HG03558 (cell line): ENCODE data around the gene EYS.

Experiments
- ATAC-seq: cut with Tn5 transposase; IDR thresholded peaks from one replicate; pipeline ENCODE4 v1.9.1; 2021; ENCODE audit warnings: moderate number of reproducible peaks; ENCODE audit not compliant: unreplicated experiment; ENCODE audit errors: extremely low read depth

EYS gene

DNA sequence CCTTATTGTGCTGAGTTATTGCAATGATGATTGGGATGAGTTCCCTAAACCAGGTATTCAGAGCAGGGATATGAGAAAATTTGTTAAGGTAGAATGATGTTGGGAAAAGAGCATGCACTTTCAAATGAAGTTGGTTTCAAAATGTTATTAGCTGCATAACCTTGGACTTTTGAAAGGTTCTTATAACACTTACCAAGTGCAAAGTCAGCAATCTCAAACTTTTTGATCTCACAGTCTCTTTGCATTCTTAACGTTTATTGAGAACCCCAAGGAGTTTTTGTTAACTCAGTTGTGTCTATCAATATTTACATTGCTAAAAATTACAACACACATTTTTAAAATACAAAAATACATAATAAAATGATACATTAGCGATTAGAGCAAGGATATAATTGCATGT is 1269.0 kb downstream of the EYS start:
- ATAC-seq = no peak

DNA sequence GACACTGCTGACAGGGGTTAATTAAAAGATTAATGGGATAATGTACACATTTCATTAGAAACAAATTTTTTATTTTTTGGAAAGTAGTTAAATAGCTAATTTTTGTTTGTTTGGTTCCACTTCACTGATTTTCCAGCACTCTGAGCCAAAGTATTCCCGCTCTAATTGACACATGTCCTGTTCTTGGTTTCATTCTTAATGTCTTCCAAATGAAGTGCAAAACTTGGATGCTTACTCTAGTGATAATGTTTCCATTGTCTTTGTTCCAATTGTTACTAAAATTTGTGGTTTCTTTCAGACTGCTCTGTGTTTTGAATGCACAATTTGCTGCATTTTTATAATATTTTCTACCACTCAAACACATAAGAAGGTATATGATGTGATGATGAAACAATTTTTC is 1277.1 kb downstream of the EYS start:
- no peak for ATAC-seq

DNA sequence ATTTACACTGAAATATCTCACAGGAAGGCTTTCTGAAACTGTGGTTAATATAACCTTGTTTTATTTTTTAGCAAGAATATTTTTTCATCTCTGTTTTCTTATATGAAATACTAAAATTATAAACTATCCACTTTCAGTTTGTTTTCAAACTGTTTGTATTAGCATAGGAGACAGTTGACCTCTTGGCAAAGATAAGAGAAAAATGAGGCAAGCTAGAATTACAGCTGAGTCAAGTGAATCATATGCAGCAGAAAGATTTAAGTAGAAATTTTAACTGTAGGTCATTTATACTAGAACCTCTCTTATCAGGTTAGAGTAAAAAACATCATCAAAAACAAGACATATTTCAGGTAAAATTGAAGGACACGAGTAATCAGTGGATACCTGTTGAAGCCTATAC is 1278.8 kb downstream of the EYS start:
- no peak for ATAC-seq

DNA sequence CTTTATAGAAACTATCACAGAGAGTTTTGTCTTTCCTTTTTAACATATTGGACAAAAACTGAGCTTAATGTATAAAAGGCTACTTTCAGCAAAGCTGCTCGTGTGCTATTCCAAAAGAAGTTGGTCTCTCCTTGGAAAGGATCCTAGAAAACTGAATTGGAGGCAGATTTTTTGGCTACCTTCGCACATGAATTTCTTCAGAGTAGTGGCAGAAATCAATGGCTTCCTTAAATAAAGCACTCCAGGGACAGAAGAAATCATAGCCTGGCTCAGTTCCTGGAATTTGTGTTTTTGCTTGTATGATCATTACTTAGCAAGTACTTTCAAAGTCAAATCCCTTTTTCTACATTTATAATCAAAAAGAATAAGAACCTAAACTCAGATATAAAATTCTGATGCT is 1291.1 kb downstream of the EYS start:
- ATAC-seq = no peak

DNA sequence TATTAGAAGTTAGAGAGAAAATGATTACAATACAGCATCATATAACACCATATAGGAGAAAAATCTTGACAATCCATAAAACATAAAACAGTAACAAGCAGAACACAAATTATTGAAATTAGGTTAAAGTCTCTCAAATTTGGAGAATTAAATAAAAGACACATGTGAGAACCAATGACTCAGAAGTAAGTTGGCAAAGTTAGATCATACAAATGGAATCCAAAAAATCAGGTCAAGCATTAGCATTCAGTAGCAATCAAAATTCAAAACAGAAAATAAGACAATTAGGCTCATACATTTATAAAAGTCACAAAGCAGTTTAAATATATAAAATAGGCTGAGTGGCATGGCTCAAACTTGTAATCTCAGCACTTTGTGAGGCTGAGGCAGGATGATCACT is 1295.8 kb downstream of the EYS start:
- no peak for ATAC-seq

DNA sequence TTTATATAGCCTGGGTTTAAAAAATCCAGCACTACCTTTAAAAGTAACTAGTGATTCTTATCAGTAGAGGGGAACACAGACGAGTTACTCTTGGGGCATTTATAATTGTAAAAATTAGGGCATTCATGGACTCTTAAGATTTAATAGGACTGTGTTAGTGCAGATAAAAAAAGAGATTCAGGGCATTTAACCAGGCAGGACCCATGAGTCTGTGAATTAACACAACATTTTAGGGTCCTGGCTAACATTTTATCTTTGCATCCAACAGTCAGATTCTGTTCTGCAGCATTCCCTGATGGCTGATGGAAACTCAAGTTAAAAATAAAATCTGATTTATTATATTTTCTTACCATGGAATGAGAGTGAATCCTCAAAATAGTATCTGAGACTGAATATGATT is 1297.1 kb downstream of the EYS start:
- ATAC-seq = no peak

DNA sequence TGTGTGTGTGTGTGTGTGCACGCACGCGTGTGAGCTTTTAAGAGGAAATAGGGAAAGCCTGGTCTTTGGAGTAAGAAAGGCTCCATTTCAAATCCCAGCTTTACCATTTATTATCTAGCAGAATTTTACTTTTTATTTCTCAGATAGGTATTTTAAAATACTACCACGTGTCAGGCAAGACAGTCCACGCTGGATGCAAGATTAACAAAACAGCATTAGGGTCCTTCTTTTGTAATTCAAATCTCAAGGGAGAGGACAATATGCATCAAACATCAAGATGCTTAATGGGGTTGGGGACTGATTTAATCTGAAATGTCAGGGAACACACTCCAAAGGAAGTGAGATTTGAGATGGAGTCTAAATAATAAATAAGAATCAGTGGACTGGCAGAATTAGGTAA is 1302.6 kb downstream of the EYS start:
- no peak for ATAC-seq

DNA sequence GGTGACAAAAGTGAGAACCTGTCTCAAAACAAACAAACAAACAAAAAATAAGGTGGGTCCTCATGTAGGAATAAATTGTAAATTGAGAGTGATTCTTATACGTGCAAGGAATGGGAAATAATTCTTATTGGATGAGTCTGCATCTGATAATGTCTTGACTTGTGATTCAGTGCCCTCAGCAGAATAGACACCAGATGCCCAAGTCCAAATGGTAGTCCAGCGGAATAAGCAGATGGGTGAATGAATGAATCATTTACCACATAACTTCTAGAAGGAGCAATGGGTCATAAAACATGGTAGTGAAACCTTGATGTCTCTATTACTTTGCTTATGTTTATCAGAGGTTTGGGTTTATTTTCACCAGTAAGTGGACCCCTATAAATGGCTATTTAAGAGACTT is 1323.7 kb downstream of the EYS start:
- ATAC-seq = no peak

DNA sequence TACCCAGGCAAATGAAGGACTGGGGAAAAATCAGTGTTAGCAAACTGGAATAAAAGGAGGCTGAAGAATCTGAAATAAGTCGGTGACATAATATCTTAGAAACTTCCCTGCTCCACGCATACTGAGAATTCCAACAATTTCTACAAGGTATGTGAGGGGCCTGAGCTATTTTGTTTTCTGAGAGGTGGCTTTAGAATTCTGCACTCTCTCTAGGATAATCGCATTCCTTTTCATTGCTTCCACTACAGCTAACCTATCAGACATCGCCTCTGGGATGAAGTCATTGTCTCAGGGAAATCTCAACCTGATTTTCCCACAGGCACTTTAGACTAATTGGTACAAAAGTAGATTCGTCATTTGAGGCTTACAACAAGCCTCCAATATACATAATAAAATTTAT is 1330.6 kb downstream of the EYS start:
- no peak for ATAC-seq

DNA sequence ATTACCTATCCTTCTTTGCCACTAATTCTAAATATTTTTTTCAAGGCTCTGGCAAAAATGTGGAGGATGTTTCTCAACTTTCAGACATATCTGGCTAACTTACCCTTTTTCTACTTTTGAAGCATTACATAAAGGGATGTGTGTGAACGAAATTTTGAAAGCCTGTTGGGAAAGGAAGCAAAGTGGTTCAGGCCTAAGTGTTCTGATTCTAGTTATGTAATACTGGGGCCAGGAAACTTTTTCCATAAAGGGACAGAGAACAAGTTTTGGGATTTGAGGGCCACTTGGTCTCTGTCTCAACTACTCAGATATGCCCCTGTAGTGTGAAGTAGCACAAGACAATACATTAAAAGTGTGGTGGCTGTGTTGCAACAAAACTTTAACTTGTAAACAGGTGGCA is 1349.6 kb downstream of the EYS start:
- ATAC-seq = no peak

DNA sequence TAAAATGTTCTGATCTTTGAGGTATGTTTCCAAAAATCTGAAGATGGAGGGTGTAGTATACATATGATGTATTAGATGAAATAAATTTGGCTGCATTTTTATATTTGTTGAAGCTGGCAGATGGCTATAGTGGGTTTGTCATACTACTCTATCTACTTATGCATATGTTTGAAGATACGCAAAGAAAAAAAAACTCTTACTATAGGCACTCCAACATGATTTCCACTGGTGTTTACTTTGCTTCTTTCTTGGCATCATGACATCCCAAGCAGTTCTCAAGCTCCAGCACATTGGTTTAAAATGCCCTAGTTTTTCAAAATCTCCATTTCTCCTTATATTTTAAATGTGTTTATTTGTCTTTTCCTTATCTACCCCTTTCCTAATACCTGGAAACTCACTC is 1359.6 kb downstream of the EYS start:
- no peak for ATAC-seq

DNA sequence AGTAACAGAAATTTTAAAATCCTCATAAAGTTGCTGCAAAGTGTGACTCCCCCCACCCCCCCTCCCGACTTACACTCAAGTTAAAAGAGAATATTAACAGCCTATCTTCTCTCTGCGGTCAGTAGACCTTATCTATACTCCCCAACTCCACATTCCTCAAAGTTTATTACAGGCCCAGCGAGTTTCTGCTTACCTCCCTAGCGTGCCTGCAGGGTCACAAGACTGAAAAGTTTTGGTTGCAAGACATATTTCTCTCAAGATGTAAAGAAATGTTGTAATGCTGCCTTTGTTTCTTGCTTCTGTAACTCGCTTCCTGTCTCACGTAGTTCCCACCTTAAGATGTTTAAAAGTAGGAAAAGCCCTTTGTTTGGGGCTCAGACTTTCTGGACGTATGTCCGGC is 1371.8 kb downstream of the EYS start:
- no peak for ATAC-seq

DNA sequence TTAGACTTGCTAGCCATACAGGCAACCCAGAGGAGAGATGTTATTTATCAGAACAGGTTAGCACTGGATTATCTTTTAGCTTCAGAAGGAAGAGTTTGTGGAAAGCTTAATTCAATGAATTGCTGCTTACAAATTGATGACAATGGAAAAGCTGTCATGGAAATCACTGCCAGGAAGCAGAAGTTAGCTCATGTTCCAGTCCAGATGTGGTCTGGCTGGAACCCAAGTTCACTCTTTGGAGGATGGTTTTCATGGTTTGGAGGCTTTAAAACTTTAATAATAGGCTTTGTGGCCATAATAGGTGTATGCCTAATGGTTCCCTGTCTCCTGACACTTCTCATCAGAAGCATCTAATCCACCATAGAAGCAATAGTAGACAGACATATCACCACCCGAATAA is 1372.4 kb downstream of the EYS start:
- no peak for ATAC-seq

DNA sequence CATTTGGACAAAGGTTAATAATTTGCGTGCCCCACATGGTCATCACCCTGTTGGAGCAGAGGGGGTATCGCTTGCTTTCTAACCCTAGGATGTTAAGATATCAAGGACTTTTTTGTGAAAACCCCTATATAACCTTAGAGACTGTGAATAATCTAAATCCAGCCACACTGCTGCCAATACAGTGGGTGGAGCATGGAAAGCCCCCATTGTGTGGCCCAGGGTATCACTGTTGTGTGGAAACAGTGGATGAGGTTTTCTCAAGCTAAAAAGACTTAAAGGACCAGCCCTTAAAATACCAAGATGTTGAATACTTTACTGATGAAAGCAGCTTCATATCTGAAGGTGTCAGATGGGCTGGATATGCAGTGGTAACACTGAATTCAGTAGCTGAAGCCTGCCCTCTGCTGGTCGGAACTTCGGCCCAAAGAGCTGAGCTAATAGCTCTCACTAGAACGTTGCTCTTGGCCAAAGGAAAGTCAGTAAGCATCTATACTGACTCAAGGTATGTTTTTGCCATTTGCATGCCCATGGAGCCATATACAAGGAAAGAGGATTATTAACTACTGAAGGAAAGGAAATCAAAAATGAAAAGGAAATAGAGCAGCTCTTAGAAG is 1376.2 kb downstream of the EYS start:
- no peak for ATAC-seq

DNA sequence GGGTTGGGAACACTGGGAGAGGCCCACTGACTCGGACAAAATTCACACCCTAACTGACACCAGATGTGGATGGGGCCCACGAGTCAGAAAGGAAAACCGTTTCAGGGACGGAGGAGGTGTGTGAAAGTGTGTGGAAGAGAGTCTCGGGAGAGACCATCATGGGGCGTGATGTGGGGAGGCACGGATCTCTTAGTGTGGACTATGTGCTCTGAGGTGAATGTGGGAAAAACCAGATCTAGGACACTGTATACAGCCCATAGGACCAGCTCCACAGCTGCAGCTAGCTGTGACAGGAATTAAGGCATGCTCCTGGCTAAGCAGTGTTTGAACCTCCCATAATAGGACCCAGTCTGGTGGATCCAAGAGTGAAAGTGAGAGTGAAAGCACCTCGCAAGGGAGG is 1380.1 kb downstream of the EYS start:
- ATAC-seq = no peak

DNA sequence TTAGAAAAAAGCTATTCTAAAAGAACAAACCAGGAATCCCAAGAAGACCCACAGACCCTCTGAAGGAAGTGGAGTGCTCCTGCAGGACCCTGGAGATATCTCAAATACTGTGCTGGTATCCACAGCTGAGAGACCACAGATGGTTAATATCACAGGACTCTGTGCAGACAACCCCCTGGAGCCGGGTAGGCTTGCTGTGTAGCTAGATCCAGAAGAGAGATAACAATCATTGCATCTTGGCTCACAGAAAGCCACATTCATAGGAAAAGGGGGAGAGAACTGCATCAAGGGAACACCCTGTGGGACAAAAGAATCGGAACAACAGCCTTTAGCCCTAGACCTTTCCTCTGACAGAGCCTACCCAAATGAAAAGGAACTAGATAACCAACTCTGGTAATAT is 1381.9 kb downstream of the EYS start:
- ATAC-seq = no peak

DNA sequence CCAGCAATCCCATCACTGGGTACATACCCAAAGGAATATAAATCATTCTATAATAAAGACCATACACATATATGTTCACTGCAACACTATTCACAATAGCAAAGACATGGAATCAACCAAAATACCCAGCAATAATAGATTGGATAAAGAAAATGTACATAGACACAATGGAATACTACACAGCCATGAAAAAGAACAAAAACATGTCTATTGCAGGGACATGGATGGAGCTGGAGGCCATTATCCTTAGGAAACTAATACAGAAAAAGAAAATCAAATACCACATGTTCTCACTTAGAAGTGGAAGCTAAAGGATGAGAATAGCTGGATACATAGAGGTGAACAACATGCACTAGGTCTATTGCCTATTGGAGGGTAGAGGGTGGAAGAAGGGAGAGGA is 1396.8 kb downstream of the EYS start:
- ATAC-seq = no peak

DNA sequence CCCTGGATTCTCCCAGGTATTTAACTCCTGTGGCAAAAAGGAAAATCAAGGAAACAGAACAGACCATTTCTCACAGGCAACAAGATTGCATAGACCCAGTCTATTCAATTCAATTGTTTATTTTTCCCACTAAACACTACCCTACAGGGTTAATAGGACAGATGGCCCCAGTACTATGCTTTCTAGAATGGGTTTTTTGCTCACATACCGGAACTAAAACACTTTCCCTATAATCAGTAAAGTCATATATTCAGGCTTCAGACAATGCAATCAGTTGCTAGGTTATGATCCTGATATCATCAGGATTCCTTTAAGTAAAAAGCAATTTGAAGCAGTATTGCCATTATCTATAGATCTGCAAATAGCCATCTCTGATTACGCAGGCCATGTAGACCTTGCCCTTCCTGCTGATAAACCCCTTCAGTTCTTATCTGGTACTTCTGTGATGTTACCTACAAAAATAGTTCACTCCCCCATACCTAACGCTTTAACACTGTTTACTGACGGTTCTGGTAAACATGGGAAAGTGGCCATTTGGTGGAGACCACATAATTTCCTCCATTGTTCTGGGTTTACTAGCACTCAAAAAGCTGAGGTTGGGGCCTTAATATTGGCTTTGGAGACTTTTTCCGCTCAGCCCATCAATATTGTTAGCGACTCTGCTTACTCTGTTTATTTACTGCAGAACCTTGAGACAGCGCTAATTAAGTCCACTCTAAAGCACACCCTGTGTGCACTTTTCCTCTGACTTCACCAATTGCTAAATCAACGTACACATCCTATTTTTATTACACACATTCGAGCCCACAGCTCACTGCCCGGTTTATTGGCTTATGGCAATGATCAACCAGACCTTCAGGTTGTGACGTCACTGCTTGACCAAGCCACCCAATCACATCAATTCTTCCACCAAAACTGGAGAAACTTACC is 1405.5 kb downstream of the EYS start:
- no peak for ATAC-seq

DNA sequence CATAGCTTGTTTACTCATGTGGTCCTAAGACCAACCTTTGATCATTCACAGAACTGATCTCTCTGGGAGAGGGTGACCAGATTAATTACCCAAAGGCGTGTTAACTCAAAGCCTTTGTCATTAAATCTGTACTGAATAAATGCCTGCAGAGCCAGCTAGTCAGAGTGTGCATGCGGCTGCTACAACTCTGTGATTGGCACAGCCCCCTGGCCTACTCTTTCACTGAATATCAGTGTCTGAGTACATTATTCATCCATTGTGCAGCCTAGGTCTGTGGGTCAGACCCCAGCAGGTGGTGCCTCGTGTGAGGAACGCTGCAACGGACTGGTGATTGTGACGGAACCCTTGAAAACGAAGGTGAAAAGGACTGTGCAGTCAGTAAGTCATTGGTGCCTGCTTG is 1407.8 kb downstream of the EYS start:
- ATAC-seq = no peak

DNA sequence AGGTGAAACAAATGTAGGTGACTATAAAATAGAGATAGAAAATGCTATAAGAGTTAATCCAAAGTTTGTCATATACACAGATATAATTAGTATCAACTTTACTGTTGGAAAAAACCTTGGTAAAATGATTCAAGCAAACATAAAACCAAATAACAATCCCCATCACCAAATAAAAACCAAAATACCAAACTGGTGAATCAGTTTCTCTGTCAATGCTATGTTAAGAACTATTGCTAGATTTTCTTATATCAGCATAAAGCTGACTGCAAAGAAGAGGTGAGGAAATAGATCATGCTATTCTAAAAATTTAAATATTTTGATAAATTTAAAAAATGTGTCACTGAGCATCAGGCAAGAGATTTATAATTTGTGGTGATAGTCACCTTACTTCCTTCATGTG is 1413.0 kb downstream of the EYS start:
- ATAC-seq = no peak

DNA sequence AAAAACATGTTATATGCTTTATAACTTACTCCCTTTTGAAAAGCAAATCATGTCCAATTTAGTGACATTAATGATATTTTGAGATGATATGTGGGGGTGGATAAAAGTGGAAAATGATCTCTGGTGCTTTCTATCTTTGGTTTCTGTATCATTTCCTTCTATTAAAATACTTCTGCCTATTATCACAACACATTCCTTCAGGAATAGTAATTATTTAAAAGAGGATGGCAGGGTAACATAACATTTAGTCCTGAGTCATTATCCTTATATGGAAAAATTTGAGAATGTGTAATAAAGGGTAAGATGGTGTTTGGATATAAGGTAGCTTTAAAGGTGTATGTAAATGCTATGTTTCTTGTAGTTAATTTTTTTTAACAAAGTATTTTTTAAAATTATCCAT is 1413.7 kb downstream of the EYS start:
- no peak for ATAC-seq

DNA sequence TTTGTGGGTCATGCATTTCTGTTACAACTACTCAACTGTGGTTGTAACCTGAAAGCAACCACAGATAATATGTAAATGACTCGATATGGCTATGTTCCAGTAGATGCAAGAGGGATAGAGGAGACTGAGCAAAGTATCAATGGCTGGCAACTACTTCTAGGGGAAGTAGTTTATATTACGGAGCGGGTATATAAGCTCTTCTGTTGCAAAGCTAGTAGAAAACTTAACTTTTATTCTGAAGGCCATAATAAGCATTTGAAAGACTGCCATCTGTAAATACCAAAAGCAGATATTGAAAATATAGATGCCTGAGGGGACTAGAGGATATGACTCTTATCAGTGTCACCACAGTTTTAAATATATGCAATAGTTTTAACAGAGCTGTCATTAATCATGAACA is 1416.2 kb downstream of the EYS start:
- ATAC-seq = no peak
